GM18909 (cell line): ENCODE results near the gene GMEB2.

ENCODE experiments used
- ATAC-seq: cut with Tn5 transposase; IDR thresholded peaks from one replicate; pipeline ENCODE4 v1.9.1; 2021; ENCODE audit warnings: mild to moderate bottlenecking; ENCODE audit not compliant: unreplicated experiment, poor library complexity

The GMEB2 gene

DNA sequence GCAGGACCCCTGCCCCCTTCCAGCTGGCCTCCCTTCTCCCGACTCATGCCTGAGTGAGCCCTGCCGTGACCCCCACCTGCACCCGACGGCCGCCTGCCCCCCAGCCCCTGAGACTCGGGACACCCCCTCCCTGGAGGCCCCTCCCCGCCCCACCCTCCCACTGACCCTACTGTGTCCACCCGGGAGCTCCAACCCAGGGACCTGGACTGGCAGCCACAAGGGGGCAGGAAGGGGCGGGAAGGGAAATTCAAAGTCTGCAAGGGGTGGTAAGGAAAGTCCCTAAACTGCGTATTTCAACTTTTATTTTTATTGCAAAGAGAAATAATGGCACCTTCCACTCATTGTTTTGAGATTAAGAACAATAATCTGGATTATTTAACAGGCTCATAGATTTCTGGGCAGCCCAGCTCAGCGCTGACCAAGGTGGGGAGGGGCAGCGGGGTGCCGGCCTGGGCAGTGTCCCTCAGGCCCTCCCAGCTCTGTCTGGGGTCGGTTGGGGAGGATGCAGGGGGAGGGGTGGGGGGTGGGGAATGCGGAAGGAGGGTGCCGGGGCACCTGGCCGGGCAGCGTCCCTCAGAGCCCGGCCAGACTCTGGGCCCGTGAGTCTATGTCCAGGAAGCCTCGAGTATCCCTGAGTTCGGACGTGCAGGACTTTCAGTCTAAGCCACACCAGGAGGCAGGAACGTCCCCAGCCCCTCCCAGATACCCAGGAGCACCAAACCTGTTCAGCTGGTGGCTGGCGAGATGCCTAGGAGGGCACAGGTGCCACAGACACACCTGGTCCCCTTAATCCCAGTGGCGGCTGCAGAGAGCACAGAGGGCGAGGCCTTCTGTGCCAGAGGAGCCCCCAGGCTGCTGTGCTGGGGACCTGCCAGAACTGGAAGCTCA lies 88.5 kb downstream of the GMEB2 start:
- ATAC-seq = no peak
